Measurements from ENCODE around the gene HIP1.
"Not testable (repeated sequence)": the region's sequence is repeated elsewhere in the genome, so short reads cannot be mapped to it uniquely, and the experiment has no call there.

The HIP1 gene

GRCh38 chr7:75616421-75617167, 122.1 kb downstream of the HIP1 start:
- DNase-seq (ENCODE audit: low spot score) (no peak), FAIRE-seq (no peak)

GRCh38 chr7:75614401-75614800, 124.3 kb downstream of the HIP1 start:
- DNase-seq (ENCODE audit: low spot score), result no peak
- no peak for FAIRE-seq

- DNase-seq (ENCODE audit: low spot score) (no peak), FAIRE-seq (no peak)
Measured at GRCh38 chr7:75613351-75613750, 125.4 kb downstream of the HIP1 start.

- FAIRE-seq (no peak), DNase-seq (ENCODE audit: low spot score) (no peak)
Measured at GRCh38 chr7:75611557-75612178, 127.1 kb downstream of the HIP1 start.

GRCh38 chr7:75609416-75609815, 129.3 kb downstream of the HIP1 start:
- not testable (repeated sequence) for DNase-seq (ENCODE audit: low spot score); FAIRE-seq

- no peak for DNase-seq (ENCODE audit: low spot score)
Measured at GRCh38 chr7:75608451-75609122, 130.2 kb downstream of the HIP1 start.

GRCh38 chr7:75604408-75604807, 134.3 kb downstream of the HIP1 start:
- no peak for DNase-seq (ENCODE audit: low spot score)

More at GRCh38 chr7:75608451-75609122, 130.2 kb downstream of the HIP1 start:
- no peak for FAIRE-seq

GRCh38 chr7:75602831-75603230, 135.9 kb downstream of the HIP1 start:
- FAIRE-seq, result not testable (repeated sequence)
- peak; percentile 25 for DNase-seq (ENCODE audit: low spot score)

More at GRCh38 chr7:75604408-75604807, 134.3 kb downstream of the HIP1 start:
- FAIRE-seq, result no peak

GRCh38 chr7:75601539-75601938, 137.2 kb downstream of the HIP1 start:
- FAIRE-seq (no peak), DNase-seq (ENCODE audit: low spot score) (no peak)

- not testable (repeated sequence) for DNase-seq (ENCODE audit: low spot score); FAIRE-seq
Measured at GRCh38 chr7:75600748-75601147, 138.0 kb downstream of the HIP1 start.

- no peak for FAIRE-seq
Measured at GRCh38 chr7:75599244-75599781, 139.4 kb downstream of the HIP1 start.

GRCh38 chr7:75596727-75597614, 141.8 kb downstream of the HIP1 start:
- FAIRE-seq, result peak; percentile 78
- peak; percentile 89 for DNase-seq (ENCODE audit: low spot score)

More at GRCh38 chr7:75599244-75599781, 139.4 kb downstream of the HIP1 start:
- DNase-seq (ENCODE audit: low spot score), result no peak

- no peak for DNase-seq (ENCODE audit: low spot score)
- no peak for FAIRE-seq
Measured at GRCh38 chr7:75595766-75596165, 143.0 kb downstream of the HIP1 start.

- FAIRE-seq, result not testable (repeated sequence)
Measured at GRCh38 chr7:75593500-75594184, 145.1 kb downstream of the HIP1 start.

GRCh38 chr7:75591467-75592255, 147.1 kb downstream of the HIP1 start:
- no peak for DNase-seq (ENCODE audit: low spot score)

More at GRCh38 chr7:75593500-75594184, 145.1 kb downstream of the HIP1 start:
- DNase-seq (ENCODE audit: low spot score), result not testable (repeated sequence)

GRCh38 chr7:75590373-75591005, 148.3 kb downstream of the HIP1 start:
- no peak for FAIRE-seq

More at GRCh38 chr7:75591467-75592255, 147.1 kb downstream of the HIP1 start:
- no peak for FAIRE-seq

GRCh38 chr7:75584354-75584753, 154.4 kb downstream of the HIP1 start:
- DNase-seq (ENCODE audit: low spot score) (no peak), FAIRE-seq (no peak)

More at GRCh38 chr7:75590373-75591005, 148.3 kb downstream of the HIP1 start:
- no peak for DNase-seq (ENCODE audit: low spot score)

GRCh38 chr7:75583255-75583654, 155.5 kb downstream of the HIP1 start:
- FAIRE-seq (no peak), DNase-seq (ENCODE audit: low spot score) (no peak)

GRCh38 chr7:75579899-75580298, 158.8 kb downstream of the HIP1 start:
- FAIRE-seq (no peak), DNase-seq (ENCODE audit: low spot score) (no peak)

Measured in RCC 7860 (cell line).